CD14-positive monocyte (primary cell): Measurements from ENCODE around the gene TPCN1. TPM values are rescaled to one million over a fixed set of nuclear protein-coding genes. Genes with fewer than 3 reads are reported as not detected.

ENCODE experiments used
- DNase-seq, 3 donors: peaks; one replicate each; pipeline ENCODE4 v3.0.0-alpha.2; 2011 to 2022
- H2AFZ ChIP-seq: 2 replicates; pipeline ENCODE4 v1.6.0; 2012; ENCODE audit warnings: mild to moderate bottlenecking, low read depth, low read length, inconsistent platforms; ENCODE audit not compliant: insufficient read depth, poor library complexity, severe bottlenecking
- H3K27ac ChIP-seq, 2 donors: 1 replicate in 1 of 2; 2 replicates in 1 of 2; pipeline ENCODE4 v1.5.1; 2012 to 2013; ENCODE audit warnings: low read length in 2 of 2, control low read depth in 1 of 2, inconsistent platforms in 1 of 2, low read depth in 1 of 2, mild to moderate bottlenecking in 1 of 2
- H3K27me3 ChIP-seq, 2 donors: one replicate each; pipeline versions ENCODE4 v1.6.0 to v1.6.1; 2011 to 2013; ENCODE audit warnings: low read length in 2 of 2; ENCODE audit not compliant: control insufficient read depth in 2 of 2, insufficient read depth in 2 of 2
- H3K36me3 ChIP-seq, 2 donors: replicated peaks in 1 of 2; 1 replicate in 1 of 2; 2 replicates in 1 of 2; pipeline versions ENCODE4 v1.5.1 to v1.6.1; 2012 to 2013; ENCODE audit warnings: low read length in 2 of 2, control low read depth in 1 of 2, inconsistent platforms in 1 of 2, mild to moderate bottlenecking in 1 of 2; ENCODE audit not compliant: insufficient read depth in 2 of 2, control insufficient read depth in 1 of 2
- H3K4me1 ChIP-seq, 2 donors: 1 replicate in 1 of 2; 2 replicates in 1 of 2; pipeline versions ENCODE4 v1.5.1 to v1.6.1; 2012 to 2013; ENCODE audit warnings: low read length in 2 of 2, control low read depth in 1 of 2, inconsistent platforms in 1 of 2, mild to moderate bottlenecking in 1 of 2, moderate library complexity in 1 of 2; ENCODE audit not compliant: insufficient read depth in 2 of 2, control insufficient read depth in 1 of 2
- H3K4me2 ChIP-seq: replicated peaks from 2 replicates; pipeline ENCODE3; 2012; ENCODE audit warnings: low read length, moderate library complexity, mild to moderate bottlenecking; ENCODE audit not compliant: poor library complexity, severe bottlenecking; ENCODE audit errors: extremely low read depth
- H3K4me3 ChIP-seq, 3 experiments: fragments of 200-600 bp in 1 of 3; sonication (generic) in 1 of 3; replicated peaks in 1 of 3; 1 replicate in 2 of 3; 2 replicates in 1 of 3; pipeline ENCODE4 v1.5.1; 2011 to 2013; ENCODE audit warnings: low read length in 3 of 3, mild to moderate bottlenecking in 3 of 3, control low read depth in 2 of 3, low read depth in 2 of 3, inconsistent platforms in 1 of 3, moderate library complexity in 1 of 3
- H3K79me2 ChIP-seq: 2 replicates; pipeline ENCODE4 v1.6.0; 2012; ENCODE audit warnings: mild to moderate bottlenecking, control low read depth, inconsistent platforms, low read length, moderate library complexity; ENCODE audit not compliant: insufficient read depth
- H3K9ac ChIP-seq: 2 replicates; pipeline ENCODE4 v1.6.0; 2017; ENCODE audit warnings: low read length, mild to moderate bottlenecking; ENCODE audit not compliant: insufficient read depth, poor library complexity, severe bottlenecking
- H3K9me3 ChIP-seq, 2 donors: replicated peaks in 1 of 2; 1 replicate in 1 of 2; 2 replicates in 1 of 2; pipeline versions ENCODE4 v1.5.1 to v1.6.1; 2012 to 2013; ENCODE audit warnings: low read length in 2 of 2, control low read depth in 1 of 2; ENCODE audit not compliant: control insufficient read depth in 1 of 2, insufficient read depth in 1 of 2
- H4K20me1 ChIP-seq: 2 replicates; pipeline ENCODE4 v1.6.0; 2012; ENCODE audit warnings: mild to moderate bottlenecking, low read length, control low read depth, moderate library complexity; ENCODE audit not compliant: insufficient read depth
- H3K27ac Mint-ChIP-seq, 7 donors: one replicate each; pipeline ENCODE4 v1.8.0; 2020; ENCODE audit warnings: mild to moderate bottlenecking in 7 of 7, mixed read lengths in 7 of 7, moderate library complexity in 6 of 7, inconsistent platforms in 2 of 7
- H3K27me3 Mint-ChIP-seq, 3 donors: one replicate each; pipeline ENCODE4 v1.8.0; 2021 to 2022; ENCODE audit warnings: low read depth in 3 of 3, mild to moderate bottlenecking in 3 of 3, mixed read lengths in 3 of 3, moderate library complexity in 3 of 3, inconsistent platforms in 1 of 3
- H3K36me3 Mint-ChIP-seq, 2 donors: one replicate each; pipeline ENCODE4 v1.8.0; 2020; ENCODE audit warnings: mixed read lengths in 2 of 2, inconsistent platforms in 1 of 2, mild to moderate bottlenecking in 1 of 2
- H3K4me1 Mint-ChIP-seq: one replicate; pipeline ENCODE4 v1.8.0; 2020; ENCODE audit warnings: mild to moderate bottlenecking, mixed read lengths
- H3K4me3 Mint-ChIP-seq, 2 donors: one replicate each; pipeline ENCODE4 v1.8.0; 2020; ENCODE audit warnings: mild to moderate bottlenecking in 2 of 2, mixed read lengths in 2 of 2, moderate library complexity in 1 of 2
- H3K9me3 Mint-ChIP-seq, 7 donors: one replicate each; pipeline ENCODE4 v1.8.0; 2020 to 2022; ENCODE audit warnings: mixed read lengths in 7 of 7, mild to moderate bottlenecking in 6 of 7, moderate library complexity in 6 of 7, inconsistent platforms in 2 of 7
- WGBS: methylation state at CpG from one replicate; pipeline ENCODE4 v1.1.5; 2013; ENCODE audit warnings: missing lambda C conversion rate; ENCODE audit not compliant: insufficient coverage; 5-methylcytosine and 5-hydroxymethylcytosine counted together
- intact Hi-C, 2 donors: fragments of 100-400 bp; cut with micrococcal nuclease; formaldehyde crosslinking; loops; one replicate each; pipeline versions ENCODE4 v1.15.0 to v1.15.1; 2023
- polyA plus RNA-seq, 3 donors: library from polyadenylated mRNA; depleted of rRNA in 1 of 3; unstranded in 2 of 3; stranded (reverse) in 1 of 3; fragments of 300-500 nt in 2 of 3; fragments of >200 nt in 1 of 3; fragmentation: Illumina TruSeq in 2 of 3; gene quantifications; 1 replicate in 2 of 3; 2 replicates in 1 of 3; pipeline ENCODE4 v1.2.3, GENCODE V29; 2012 to 2021
- TF ChIP-seq, protein P1 (sequence below): fragments of 200-600 bp; IDR thresholded peaks from one replicate; pipeline ENCODE4 v1.8.0; 2022; ENCODE audit warnings: antibody characterized with exemption, mild to moderate bottlenecking

The TPCN1 gene
- polyA plus RNA-seq, 3 donors = 20.4 to 110 (median 34.9) TPM

DNA sequence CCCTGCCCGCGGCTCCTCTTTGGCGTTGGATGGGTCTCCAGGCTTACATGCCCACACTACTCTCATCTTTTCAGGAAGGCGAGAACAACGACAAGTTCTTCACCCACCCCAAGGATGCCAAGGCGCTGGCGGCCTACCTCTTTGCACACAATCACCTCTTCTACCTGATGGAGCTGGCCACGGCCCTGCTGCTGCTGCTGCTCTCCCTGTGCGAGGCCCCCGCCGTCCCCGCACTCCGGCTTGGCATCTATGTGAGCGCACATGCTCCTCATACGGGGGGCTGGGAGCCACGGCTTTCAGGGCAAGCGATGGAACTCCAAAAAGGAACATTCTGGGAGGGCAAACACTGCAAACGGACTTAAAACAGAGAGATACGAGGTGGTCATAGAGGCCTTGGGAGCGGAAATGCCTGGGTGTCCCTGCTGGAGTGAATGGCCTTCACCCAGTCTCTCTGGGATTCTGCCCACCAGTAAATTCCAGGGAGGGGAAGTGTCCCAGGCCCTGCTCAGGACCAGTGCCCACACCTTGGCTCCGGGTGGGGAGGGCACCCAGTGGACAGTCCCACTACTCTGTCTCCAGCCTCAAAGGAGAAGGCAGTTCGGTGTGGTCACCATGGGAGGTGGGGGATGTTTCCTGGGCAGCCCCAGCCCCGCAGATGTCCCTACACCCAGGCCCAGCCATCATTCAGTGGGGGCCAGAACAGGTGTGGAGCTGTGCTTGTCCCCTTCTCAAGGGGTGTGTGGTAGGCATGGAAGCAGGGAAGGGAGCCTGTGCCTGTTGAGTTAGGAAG, 45.0 kb downstream of the TPCN1 start:
- H3K9me3 ChIP-seq = no peaks in the 10 kb centered on the region

DNA sequence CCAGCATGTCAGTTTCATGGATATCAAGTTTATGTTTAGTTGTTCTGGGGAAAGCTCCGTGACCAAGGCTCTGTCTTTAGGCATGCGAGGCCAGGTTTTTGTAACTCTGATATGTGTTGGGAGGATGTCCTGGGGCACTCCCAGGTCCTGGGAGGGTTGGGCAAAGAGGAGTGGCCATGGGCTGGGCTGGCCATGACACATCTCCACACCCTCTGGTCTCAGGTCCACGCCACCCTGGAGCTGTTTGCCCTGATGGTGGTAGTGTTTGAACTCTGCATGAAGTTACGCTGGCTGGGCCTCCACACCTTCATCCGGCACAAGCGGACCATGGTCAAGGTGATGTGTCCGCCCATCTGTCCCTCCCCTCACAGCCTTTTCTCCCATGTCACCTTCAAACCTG, 46.4 kb downstream of the TPCN1 start:
- Histone ChIP-seq H3K27ac (no peak overlapping the region), H3K79me2 (peaks cover 3% of the 10 kb centered on the region), H3K4me1 (peaks cover 18 to 20% of the 10 kb centered on the region in 2 donors), H4K20me1 (no peaks in the 10 kb centered on the region), H3K36me3 (peaks cover 67 to 90% of the 10 kb centered on the region in 2 donors), H3K4me2 (no peak overlapping the region), H3K4me3 (no peak overlapping the region), H2AFZ (no peak overlapping the region), H3K9me3 (no peaks in the 10 kb centered on the region), H3K9ac (no peak overlapping the region), H3K27me3 (no peaks in the 10 kb centered on the region)
- intact Hi-C loops = no loop called here
- 100% methylated on average over 3 of the region's 7 CpGs for WGBS
- Mint-ChIP-seq H3K9me3 (peaks cover 0 to 1% (median 0%) of the 10 kb centered on the region in 7 donors), H3K36me3 (peaks cover 69 to 93% of the 10 kb centered on the region in 2 donors), H3K27me3 (peaks cover 0 to 3% (median 0%) of the 10 kb centered on the region in 3 donors), H3K27ac (peak overlapping the region in 3 of 7 donors; percentile 19 to 35 (median 34)), H3K4me1 (peaks cover 19% of the 10 kb centered on the region), H3K4me3 (no peak overlapping the region)
- no peak for DNase-seq
- TF ChIP-seq, protein P1, sequence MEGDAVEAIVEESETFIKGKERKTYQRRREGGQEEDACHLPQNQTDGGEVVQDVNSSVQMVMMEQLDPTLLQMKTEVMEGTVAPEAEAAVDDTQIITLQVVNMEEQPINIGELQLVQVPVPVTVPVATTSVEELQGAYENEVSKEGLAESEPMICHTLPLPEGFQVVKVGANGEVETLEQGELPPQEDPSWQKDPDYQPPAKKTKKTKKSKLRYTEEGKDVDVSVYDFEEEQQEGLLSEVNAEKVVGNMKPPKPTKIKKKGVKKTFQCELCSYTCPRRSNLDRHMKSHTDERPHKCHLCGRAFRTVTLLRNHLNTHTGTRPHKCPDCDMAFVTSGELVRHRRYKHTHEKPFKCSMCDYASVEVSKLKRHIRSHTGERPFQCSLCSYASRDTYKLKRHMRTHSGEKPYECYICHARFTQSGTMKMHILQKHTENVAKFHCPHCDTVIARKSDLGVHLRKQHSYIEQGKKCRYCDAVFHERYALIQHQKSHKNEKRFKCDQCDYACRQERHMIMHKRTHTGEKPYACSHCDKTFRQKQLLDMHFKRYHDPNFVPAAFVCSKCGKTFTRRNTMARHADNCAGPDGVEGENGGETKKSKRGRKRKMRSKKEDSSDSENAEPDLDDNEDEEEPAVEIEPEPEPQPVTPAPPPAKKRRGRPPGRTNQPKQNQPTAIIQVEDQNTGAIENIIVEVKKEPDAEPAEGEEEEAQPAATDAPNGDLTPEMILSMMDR = no peak

More for the DNA sequence above, 45.0 kb downstream of the TPCN1 start:
- Mint-ChIP-seq H3K27me3 (peaks cover 0 to 3% (median 0%) of the 10 kb centered on the region in 3 donors), H3K4me1 (peaks cover 20% of the 10 kb centered on the region), H3K9me3 (peaks cover 0 to 1% (median 0%) of the 10 kb centered on the region in 7 donors), H3K27ac (peak overlapping the region in 4 of 7 donors; percentile 41 to 49 (median 45)), H3K36me3 (peaks cover 66 to 88% of the 10 kb centered on the region in 2 donors), H3K4me3 (no peak overlapping the region)
- Histone ChIP-seq H3K36me3 (peaks cover 65 to 88% of the 10 kb centered on the region in 2 donors), H3K27ac (peak overlapping the region in 1 of 2 donors; percentile 11), H3K4me3 (no peak overlapping the region), H3K79me2 (peaks cover 6% of the 10 kb centered on the region), H4K20me1 (no peaks in the 10 kb centered on the region), H2AFZ (no peak overlapping the region), H3K4me1 (peaks cover 18 to 21% of the 10 kb centered on the region in 2 donors), H3K27me3 (no peaks in the 10 kb centered on the region), H3K9ac (no peak overlapping the region), H3K4me2 (no peak overlapping the region)
- DNase-seq = no peak
- intact Hi-C loops = no loop called here
- WGBS = 97% methylated on average over 20 of the region's 23 CpGs
- TF ChIP-seq, protein P1 = no peak
